Neural crest cell (in vitro differentiated cells): ENCODE measurements around the gene STIM1. TPM values are rescaled to one million over a fixed set of nuclear protein-coding genes. Genes with fewer than 3 reads are reported as not detected.

Experiments used
- DNase-seq: peaks from one replicate; pipeline ENCODE4 v3.0.0; 2021; ENCODE audit warnings: low read depth, mixed read lengths, low spot score
- H3K27ac Mint-ChIP-seq: one replicate; pipeline ENCODE4 v1.8.0; 2021; ENCODE audit warnings: mild to moderate bottlenecking, mixed read lengths; ENCODE audit not compliant: unreplicated experiment
- H3K27me3 Mint-ChIP-seq: 2 replicates; pipeline ENCODE4 v1.8.0; 2021; ENCODE audit warnings: low read depth, mild to moderate bottlenecking, mixed read lengths
- H3K36me3 Mint-ChIP-seq: 2 replicates; pipeline ENCODE4 v1.8.0; 2021; ENCODE audit warnings: low read depth, mild to moderate bottlenecking, mixed read lengths
- H3K4me1 Mint-ChIP-seq: 2 replicates; pipeline ENCODE4 v1.8.0; 2021; ENCODE audit warnings: mixed read lengths
- H3K4me3 Mint-ChIP-seq: one replicate; pipeline ENCODE4 v1.8.0; 2021; ENCODE audit warnings: mild to moderate bottlenecking, mixed read lengths
- H3K9me3 Mint-ChIP-seq: 2 replicates; pipeline ENCODE4 v1.8.0; 2021; ENCODE audit warnings: mixed read lengths
- CTCF ChIP-seq: fragments of 200-600 bp; sonication (generic); conservative IDR thresholded peaks from 2 replicates; pipeline ENCODE4 v1.5.0; 2021; ENCODE audit warnings: antibody characterized with exemption, mild to moderate bottlenecking
- total RNA-seq: library from RNA; stranded (reverse); gene quantifications from 2 replicates; pipeline ENCODE4 v1.2.1, GENCODE V29; 2021

STIM1 gene
- total RNA-seq, 1 donor from 2014 or later: 24.4 TPM

DNA sequence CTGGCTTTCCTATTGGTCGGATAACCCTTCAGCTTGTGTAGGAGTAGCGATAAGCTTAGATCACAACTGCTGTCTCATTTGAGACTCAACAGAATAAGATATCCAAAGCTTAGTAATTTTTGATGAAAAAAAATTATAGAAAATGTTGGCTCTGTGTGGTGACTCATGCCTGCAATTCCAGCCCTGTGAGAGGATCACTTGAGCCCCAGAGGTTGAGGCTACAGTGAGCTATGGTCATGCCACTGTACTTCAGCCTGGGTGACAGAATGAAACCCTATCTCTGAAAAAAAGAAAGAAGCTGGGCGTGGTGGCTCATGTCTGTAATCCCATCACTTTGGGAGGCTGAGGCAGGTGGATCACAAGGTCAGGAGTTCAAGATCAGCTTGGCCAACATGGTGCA lies 183.5 kb downstream of the STIM1 start:
- Mint-ChIP-seq H3K27ac (no peak overlapping the region), H3K9me3 (peaks cover 10% of the 10 kb centered on the region), H3K27me3 (no peaks in the 10 kb centered on the region), H3K36me3 (peaks cover 10% of the 10 kb centered on the region), H3K4me3 (no peak overlapping the region), H3K4me1 (peaks cover 3% of the 10 kb centered on the region)
- no peak for TF ChIP-seq CTCF
- DNase-seq: no peak

GRCh38 chr11:4040461-4040860 lies 185.0 kb downstream of the STIM1 start:
- H3K4me1 Mint-ChIP-seq: peaks cover 17% of the 10 kb centered on the region
- no peak overlapping the region for H3K4me3 Mint-ChIP-seq
- no peak overlapping the region for H3K27ac Mint-ChIP-seq

DNA sequence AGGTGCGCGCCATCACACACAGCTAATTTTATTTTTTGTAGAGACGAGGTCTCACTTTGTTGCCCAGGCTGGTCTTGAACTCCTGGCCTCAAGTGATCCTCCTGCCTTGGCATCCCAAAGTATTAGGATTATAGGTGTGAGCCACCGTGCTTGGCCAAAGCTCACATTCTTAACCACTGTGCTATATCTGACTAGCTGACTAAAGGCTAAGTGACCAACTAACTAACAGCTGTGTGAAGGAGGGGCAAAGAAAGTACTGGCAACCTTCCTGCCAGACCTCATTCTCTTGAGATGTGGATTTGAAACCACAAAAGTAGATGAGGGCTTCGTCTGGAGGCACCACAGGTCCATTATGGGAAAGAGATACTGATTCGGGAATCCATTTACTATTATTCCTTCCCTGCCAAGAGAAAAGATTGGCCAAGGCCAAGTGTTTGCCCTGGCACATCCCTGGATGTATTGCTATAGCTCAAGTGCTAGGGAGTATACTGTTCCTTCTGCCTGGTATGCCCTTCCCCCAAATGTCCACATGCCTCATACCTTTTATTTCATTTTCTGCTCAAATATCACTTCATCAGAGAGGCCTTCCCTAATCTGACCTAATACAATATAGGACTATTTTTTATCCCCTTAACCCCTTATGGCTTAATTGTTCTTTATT lies 186.4 kb downstream of the STIM1 start:
- H3K4me3 Mint-ChIP-seq: no peak overlapping the region
- H3K27ac Mint-ChIP-seq: no peak overlapping the region
- DNase-seq: no peak
- peaks cover 3% of the 10 kb centered on the region for H3K9me3 Mint-ChIP-seq
- H3K36me3 Mint-ChIP-seq: peaks cover 3% of the 10 kb centered on the region
- peaks cover 23% of the 10 kb centered on the region for H3K4me1 Mint-ChIP-seq
- no peaks in the 10 kb centered on the region for H3K27me3 Mint-ChIP-seq
- no peak for TF ChIP-seq CTCF

More at GRCh38 chr11:4040461-4040860, 185.0 kb downstream of the STIM1 start:
- Mint-ChIP-seq H3K9me3 (peaks cover 6% of the 10 kb centered on the region), H3K27me3 (no peaks in the 10 kb centered on the region), H3K36me3 (peaks cover 10% of the 10 kb centered on the region)
- TF ChIP-seq CTCF: no peak
- DNase-seq: no peak

- Mint-ChIP-seq H3K36me3 (no peaks in the 10 kb centered on the region), H3K27ac (peak overlapping the region; percentile 85)
These were observed 189.6 kb downstream of the STIM1 start for GRCh38 chr11:4044976-4045646.

GRCh38 chr11:4048340-4048739 lies 192.9 kb downstream of the STIM1 start:
- Mint-ChIP-seq H3K36me3 (peaks cover 4% of the 10 kb centered on the region), H3K27ac (no peak overlapping the region), H3K27me3 (no peaks in the 10 kb centered on the region), H3K4me1 (peaks cover 23% of the 10 kb centered on the region), H3K4me3 (no peak overlapping the region), H3K9me3 (no peaks in the 10 kb centered on the region)
- TF ChIP-seq CTCF: no peak
- DNase-seq: no peak

More at GRCh38 chr11:4044976-4045646, 189.6 kb downstream of the STIM1 start:
- peak; percentile 13 for DNase-seq
- H3K4me1 Mint-ChIP-seq: peaks cover 23% of the 10 kb centered on the region
- H3K27me3 Mint-ChIP-seq: no peaks in the 10 kb centered on the region
- H3K4me3 Mint-ChIP-seq: peak overlapping the region; percentile 42
- H3K9me3 Mint-ChIP-seq: no peaks in the 10 kb centered on the region
- no peak for TF ChIP-seq CTCF
